GM12878 (cell line): ENCODE data around the gene MSI2. TPM values are rescaled to one million over a fixed set of nuclear protein-coding genes. Genes with fewer than 3 reads are reported as not detected.

Experiments
- ATAC-seq: fragments of 200-7000 bp; cut with Tn5 transposase; 3 replicates; pipeline ENCODE4 v1.9.1; 2020; ENCODE audit warnings: mild to moderate bottlenecking, moderate library complexity
- BruUV-seq: library from RNA; stranded (reverse); fragments of 400-500 nt; replicated peaks from 2 replicates; lab custom pipeline; 2021; lab: Mats Ljungman, UMichigan
- CTCF ChIA-PET: fragments of 300-600 bp; sonication (Branson Sonifier 250); formaldehyde crosslinking; extraction: SDS; loops from one replicate; lab custom pipeline; 2021; ENCODE audit warnings: inconsistent platforms; lab: Yijun Ruan, JAX
- POLR2A ChIA-PET: fragments of 350-600 bp; formaldehyde crosslinking; extraction: SDS; loops from one replicate; lab custom pipeline; 2021; ENCODE audit warnings: inconsistent platforms; lab: Charles Lee
- RAD21 ChIA-PET: fragments of 300-600 bp; sonication (Branson Sonifier 250); formaldehyde crosslinking; loops from one replicate; lab custom pipeline; 2023; ENCODE audit warnings: antibody characterized with exemption; ENCODE audit not compliant: unreplicated experiment; lab: Charles Lee
- SMC1A ChIA-PET: fragments of 300-600 bp; sonication (Branson Sonifier 250); formaldehyde crosslinking; loops from one replicate; lab custom pipeline; 2023; ENCODE audit not compliant: unreplicated experiment, uncharacterized antibody; lab: Charles Lee
- DNase-seq: peaks from one replicate; pipeline ENCODE4 v3.0.0-alpha.2; 2011; ENCODE audit warnings: low read depth, low spot score
- FAIRE-seq: peaks from 3 replicates; lab custom pipeline; 2011; peaks lifted over from hg19 to GRCh38; lab: Jason Lieb, UNC
- H2AFZ ChIP-seq: 2 replicates; pipeline ENCODE4 v1.6.0; 2011; ENCODE audit warnings: low read depth, low read length, control low read depth; ENCODE audit not compliant: control insufficient read depth
- H3K27ac ChIP-seq: 2 replicates; pipeline ENCODE4 v1.5.1; 2011; ENCODE audit warnings: control low read depth; ENCODE audit not compliant: control insufficient read depth, insufficient read depth
- H3K27me3 ChIP-seq, 2 experiments: replicated peaks in 1 of 2; 2 replicates each; pipeline versions ENCODE4 v1.6.0 to v1.6.1; 2011; ENCODE audit warnings: low read length in 1 of 2; ENCODE audit not compliant: control insufficient read depth in 2 of 2, insufficient read depth in 2 of 2
- H3K36me3 ChIP-seq, 2 experiments: 2 replicates each; pipeline ENCODE4 v1.5.1; 2011; ENCODE audit warnings: low read length in 1 of 2; ENCODE audit not compliant: control insufficient read depth in 2 of 2, insufficient read depth in 2 of 2
- H3K4me1 ChIP-seq: 2 replicates; pipeline ENCODE4 v1.6.1; 2011; ENCODE audit warnings: mild to moderate bottlenecking, low read length, moderate library complexity, mixed read lengths; ENCODE audit not compliant: control insufficient read depth, insufficient read depth
- H3K4me2 ChIP-seq: 2 replicates; pipeline ENCODE4 v1.6.0; 2011; ENCODE audit warnings: control low read depth; ENCODE audit not compliant: control insufficient read depth, insufficient read depth
- H3K4me3 ChIP-seq: fragments of 200-600 bp; sonication (generic); 2 replicates; pipeline ENCODE4 v1.5.1; 2016
- H3K79me2 ChIP-seq: 2 replicates; pipeline ENCODE4 v1.6.0; 2011; ENCODE audit warnings: low read length; ENCODE audit not compliant: control insufficient read depth, insufficient read depth
- H3K9ac ChIP-seq: 2 replicates; pipeline ENCODE4 v1.8.0; 2011; ENCODE audit warnings: low read length, control low read depth, mixed read lengths; ENCODE audit not compliant: control insufficient read depth, insufficient read depth
- H3K9me3 ChIP-seq: replicated peaks from 3 replicates; pipeline ENCODE4 v1.5.1; 2011; ENCODE audit warnings: mild to moderate bottlenecking, low read length; ENCODE audit not compliant: control insufficient read depth, insufficient read depth
- H4K20me1 ChIP-seq: 2 replicates; pipeline ENCODE4 v1.6.0; 2011; ENCODE audit not compliant: control insufficient read depth, insufficient read depth
- CTCF ChIP-seq, 3 experiments: IDR thresholded peaks in 2 of 3; conservative IDR thresholded peaks in 1 of 3; 2 replicates each; pipeline ENCODE4 v1.5.1; 2011; ENCODE audit warnings: low read depth in 3 of 3, low read length in 3 of 3, mild to moderate bottlenecking in 3 of 3, control low read depth in 2 of 3, moderate library complexity in 2 of 3, inconsistent platforms in 1 of 3, mixed read lengths in 1 of 3; ENCODE audit not compliant: control insufficient read depth in 2 of 3, insufficient read depth in 1 of 3; ENCODE audit errors: extremely low read depth in 1 of 3
- ETV6 ChIP-seq, 2 experiments: fragments of 450-650 bp in 1 of 2; IDR thresholded peaks in 1 of 2; conservative IDR thresholded peaks in 1 of 2; 2 replicates each; pipeline ENCODE4 v1.6.1; 2014; ENCODE audit warnings: antibody characterized with exemption in 1 of 2, borderline replicate concordance in 1 of 2, low read depth in 1 of 2, mild to moderate bottlenecking in 1 of 2, moderate library complexity in 1 of 2
- FOXM1 ChIP-seq: IDR thresholded peaks from 2 replicates; pipeline ENCODE4 v1.6.1; 2012; ENCODE audit warnings: low read depth, mild to moderate bottlenecking, inconsistent platforms, low read length, moderate library complexity
- IRF4 ChIP-seq: IDR thresholded peaks from 2 replicates; pipeline ENCODE4 v1.6.1; 2011; ENCODE audit warnings: low read depth, low read length
- PKNOX1 ChIP-seq: fragments of 450-650 bp; IDR thresholded peaks from 2 replicates; pipeline ENCODE4 v1.6.1; 2016; ENCODE audit warnings: mild to moderate bottlenecking
- TCF12 ChIP-seq: IDR thresholded peaks from 2 replicates; pipeline ENCODE4 v1.6.1; 2011; ENCODE audit warnings: low read depth, mild to moderate bottlenecking, low read length
- ZNF687 ChIP-seq: fragments of 450-650 bp; IDR thresholded peaks from 2 replicates; pipeline ENCODE4 v1.6.1; 2017; ENCODE audit warnings: mild to moderate bottlenecking, moderate library complexity
- WGBS: methylation state at CpG from one replicate; pipeline ENCODE4 v1.1.6; 2016; ENCODE audit warnings: low lambda C conversion rate; ENCODE audit not compliant: insufficient replicate concordance, insufficient coverage; ENCODE audit errors: missing lambda C conversion rate; 5-methylcytosine and 5-hydroxymethylcytosine counted together
- in situ Hi-C: fragments of 300-500 bp; cut with MboI; formaldehyde crosslinking; loops from 9 replicates; pipeline ENCODE4 v1.14.3; 2018; ENCODE audit warnings: mixed read lengths
- intact Hi-C: fragments of 100-400 bp; cut with micrococcal nuclease; formaldehyde crosslinking; loops from one replicate; pipeline ENCODE4 v1.14.2; 2022; ENCODE audit not compliant: unreplicated experiment
- polyA plus RNA-seq, 11 experiments: library from polyadenylated mRNA; depleted of rRNA in 4 of 11; unstranded in 6 of 11; stranded (reverse) in 5 of 11; fragments of >200 nt; fragmentation: Nextera tagmentation in 4 of 11; fragmentation: Illumina TruSeq in 1 of 11; extraction: Ambion mirVana in 4 of 11; extraction: Trizol in 1 of 11; gene quantifications; 1 replicate in 1 of 11; 2 replicates in 10 of 11; pipeline versions ENCODE4 v1.2.1 to v1.2.3, GENCODE V29; 2011 to 2016; ENCODE audit warnings: inconsistent platforms in 2 of 11, missing spikeins in 2 of 11, low read depth in 1 of 11
- total RNA-seq, 4 experiments: library from RNA; depleted of rRNA in 3 of 4; stranded (reverse); fragments of >200 nt in 3 of 4; fragmentation: Illumina TruSeq in 1 of 4; extraction: Trizol in 1 of 4; gene quantifications; 2 replicates each; pipeline versions ENCODE4 v1.2.1 to v1.2.3, GENCODE V29; 2013 to 2021
- TF ChIP-seq, protein P1 (sequence below): IDR thresholded peaks from 2 replicates; pipeline ENCODE4 v1.6.1; 2011; ENCODE audit warnings: borderline replicate concordance, low read depth, mild to moderate bottlenecking, moderate library complexity, mixed read lengths, low read length; ENCODE audit not compliant: insufficient read depth; ENCODE audit errors: extremely low read length
- TF ChIP-seq, protein P2 (sequence below): IDR thresholded peaks from 2 replicates; pipeline ENCODE4 v1.6.1; 2011; ENCODE audit warnings: low read depth, mild to moderate bottlenecking, low read length, moderate library complexity, borderline replicate concordance; ENCODE audit errors: extremely low read depth

MSI2 gene
- total and polyA plus RNA-seq, 10 of the 15 experiments (the other 5 are each of a cell fraction or from before 2014, with no cell fraction given): 6.1 to 76.1 (median 42.0) TPM

- H3K27ac ChIP-seq: no peak overlapping the region
- in situ Hi-C loops: no loop called here
- H3K9ac ChIP-seq: no peak overlapping the region
- DNase-seq: no peak
- ChIA-PET CTCF (interaction anchor here (1.2 to 1.7 kb wide), 3 partner anchors 53 to 124 kb away, joined by 3 to 5 read pairs (median 3); no protein-coding TSS in a partner anchor), POLR2A (interaction anchor here (1.6 kb wide), 1 partner anchor 11 kb away, joined by 4 read pairs; no protein-coding TSS in a partner anchor), RAD21 (interaction anchor here (1.8 to 2.2 kb wide), 2 partner anchors 93 to 124 kb away, joined by 4 to 8 read pairs; no protein-coding TSS in a partner anchor), SMC1A (interaction anchor here (1.5 to 2.6 kb wide), 3 partner anchors 13 to 92 kb away, joined by 4 to 11 read pairs (median 5); no protein-coding TSS in a partner anchor)
- H3K4me2 ChIP-seq: no peak overlapping the region
- H3K79me2 ChIP-seq: no peaks in the 10 kb centered on the region
- no peaks in the 10 kb centered on the region for H4K20me1 ChIP-seq
- no peak for ATAC-seq
- TF ChIP-seq TCF12 (no peak), IRF4 (no peak), CTCF (IDR thresholded peaks at IDR 0.05 in 2 of 3, conservative IDR thresholded peaks at IDR 0.05 in 1 of 3; ENCODE audit: control insufficient read depth in 2 of 3, extremely low read depth in 1 of 3, insufficient read depth in 1 of 3, low read depth in 3 of 3, low read length in 3 of 3) (no peak), ZNF687 (no peak), ETV6 (conservative IDR thresholded peaks at IDR 0.05 in 1 of 2, IDR thresholded peaks at IDR 0.05 in 1 of 2; ENCODE audit: borderline replicate concordance in 1 of 2, low read depth in 1 of 2) (no peak), PKNOX1 (no peak), FOXM1 (no peak)
- TF ChIP-seq, protein P1, sequence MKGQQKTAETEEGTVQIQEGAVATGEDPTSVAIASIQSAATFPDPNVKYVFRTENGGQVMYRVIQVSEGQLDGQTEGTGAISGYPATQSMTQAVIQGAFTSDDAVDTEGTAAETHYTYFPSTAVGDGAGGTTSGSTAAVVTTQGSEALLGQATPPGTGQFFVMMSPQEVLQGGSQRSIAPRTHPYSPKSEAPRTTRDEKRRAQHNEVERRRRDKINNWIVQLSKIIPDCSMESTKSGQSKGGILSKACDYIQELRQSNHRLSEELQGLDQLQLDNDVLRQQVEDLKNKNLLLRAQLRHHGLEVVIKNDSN: no peak
- TF ChIP-seq, protein P2, sequence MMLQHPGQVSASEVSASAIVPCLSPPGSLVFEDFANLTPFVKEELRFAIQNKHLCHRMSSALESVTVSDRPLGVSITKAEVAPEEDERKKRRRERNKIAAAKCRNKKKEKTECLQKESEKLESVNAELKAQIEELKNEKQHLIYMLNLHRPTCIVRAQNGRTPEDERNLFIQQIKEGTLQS: no peak
- no peaks in the 10 kb centered on the region; a peak in 1 of 4 replicates for H3K36me3 ChIP-seq
- no TSS peak for BruUV-seq
- intact Hi-C loops: no loop called here
- WGBS: 96% methylated on average over 11 of the region's 11 CpGs
- H2AFZ ChIP-seq: no peak overlapping the region
- no peak overlapping the region for H3K4me3 ChIP-seq
- no peaks in the 10 kb centered on the region for H3K9me3 ChIP-seq
- H3K27me3 ChIP-seq: no peaks in the 10 kb centered on the region
- FAIRE-seq: no peak
- peaks cover 10% of the 10 kb centered on the region for H3K4me1 ChIP-seq
Measured at GRCh38 chr17:57579245-57579644, 322.9 kb downstream of the MSI2 start.
